ENCODE data around the gene SYT14.

DNA sequence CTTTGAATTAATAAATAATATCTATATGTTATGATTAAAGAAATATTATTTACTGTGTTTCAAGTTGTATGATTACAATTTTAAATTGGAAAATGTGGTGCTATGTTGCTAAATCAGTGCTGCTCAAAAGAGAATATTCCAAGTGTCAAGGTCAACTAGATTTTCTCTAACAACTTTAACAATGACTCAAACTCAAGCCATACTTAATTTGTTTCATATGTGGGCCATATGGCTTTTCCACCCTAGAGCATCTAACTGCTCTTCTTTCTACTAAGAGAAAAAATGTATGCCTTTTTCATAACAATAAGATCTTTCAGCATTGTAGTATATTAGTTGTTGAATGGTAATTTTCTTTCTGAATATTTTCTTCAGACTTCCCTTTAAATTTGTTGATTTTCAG is 8.3 kb upstream of the SYT14 start:
- TF ChIP-seq CTCF (IDR thresholded peaks at IDR 0.05; ENCODE audit: borderline replicate concordance, extremely low read depth, low read length, poor library complexity, severe bottlenecking): no peak
- no peak for TF ChIP-seq EZH2 (IDR thresholded peaks at IDR 0.05; ENCODE audit: borderline replicate concordance, low read depth, low read length, severe bottlenecking)
